Amniotic epithelial cell (primary cell): ENCODE measurements around the gene ISG15.
A peak's percentile ranks its signal among the peaks of the same experiment; 100 is the strongest.

Source experiments
- DNase-seq: peaks from one replicate; pipeline ENCODE4 v3.0.0-alpha.2; 2010; ENCODE audit warnings: low read depth

The ISG15 gene

DNA sequence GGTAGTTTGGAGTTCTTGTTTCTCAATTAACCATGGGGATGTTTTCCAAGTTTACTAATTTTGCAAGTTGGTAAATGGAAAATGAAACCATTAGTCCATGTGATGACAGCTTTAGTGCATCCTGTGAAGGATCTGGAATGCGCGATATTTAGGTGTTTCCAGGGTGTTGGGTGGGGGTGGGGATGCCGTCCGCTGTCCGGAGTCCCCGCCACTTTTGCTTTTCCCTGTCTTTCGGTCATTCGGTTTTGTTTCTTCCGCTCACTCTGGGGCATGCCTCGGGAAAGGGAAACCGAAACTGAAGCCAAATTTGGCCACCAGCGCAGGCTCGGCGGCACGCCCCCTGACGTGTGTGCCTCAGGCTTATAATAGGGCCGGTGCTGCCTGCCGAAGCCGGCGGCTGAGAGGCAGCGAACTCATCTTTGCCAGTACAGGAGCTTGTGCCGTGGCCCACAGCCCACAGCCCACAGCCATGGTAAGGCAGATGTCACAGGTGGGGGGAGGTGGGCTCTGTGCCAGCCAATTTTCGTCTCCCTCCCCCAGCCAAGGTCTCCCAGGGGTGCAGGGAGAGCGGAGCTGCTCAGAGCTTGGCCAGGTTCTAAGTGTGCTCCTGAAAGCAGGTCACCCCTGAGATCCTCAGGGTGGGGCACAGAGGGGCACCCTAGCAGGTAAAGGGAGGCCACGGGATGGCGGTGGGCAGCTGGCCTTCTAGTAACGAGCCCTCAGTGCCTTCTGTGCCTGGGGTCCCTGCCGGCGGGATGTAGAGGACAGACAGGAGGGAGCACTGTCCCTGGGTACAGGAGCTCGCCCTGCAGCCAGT lies at the start of gene ISG15:
ISG15 (plus strand) TSS at position 393 of the 817 bp plus-strand sequence; CDS start at position 470, 77 bp downstream.
- peak; percentile 70 for DNase-seq

DNA sequence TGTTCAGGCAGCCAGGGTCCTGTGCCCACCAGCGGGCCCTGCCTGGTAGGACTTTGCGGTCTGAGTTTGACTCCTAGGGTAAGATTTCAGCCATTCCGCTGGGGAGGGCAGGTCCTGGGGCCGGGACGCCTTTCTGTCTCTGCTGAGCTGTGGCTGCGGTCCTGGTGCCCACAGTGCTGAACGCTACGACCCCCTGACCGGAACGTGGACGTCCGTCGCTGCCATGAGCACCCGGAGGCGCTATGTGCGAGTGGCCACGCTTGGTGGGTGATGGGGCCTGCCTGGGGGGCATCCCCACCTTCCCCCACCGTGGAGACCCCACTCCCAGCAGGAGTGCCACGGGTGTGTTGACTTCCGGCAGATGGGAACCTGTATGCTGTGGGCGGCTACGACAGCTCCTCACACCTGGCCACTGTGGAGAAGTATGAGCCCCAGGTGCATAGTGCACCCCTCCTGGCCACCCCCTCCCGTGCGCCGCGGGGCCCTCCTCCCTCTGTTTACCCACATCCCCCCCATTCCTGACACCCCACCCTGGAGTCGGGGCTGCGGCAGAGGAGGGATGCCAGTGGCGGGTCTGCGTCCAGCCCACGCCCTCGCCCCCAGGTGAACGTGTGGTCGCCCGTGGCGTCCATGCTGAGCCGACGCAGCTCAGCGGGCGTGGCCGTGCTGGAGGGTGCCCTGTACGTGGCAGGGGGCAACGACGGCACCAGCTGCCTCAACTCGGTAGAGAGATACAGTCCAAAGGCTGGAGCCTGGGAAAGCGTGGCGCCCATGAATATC lies 49.4 kb upstream of the ISG15 start:
- no peak for DNase-seq

DNA sequence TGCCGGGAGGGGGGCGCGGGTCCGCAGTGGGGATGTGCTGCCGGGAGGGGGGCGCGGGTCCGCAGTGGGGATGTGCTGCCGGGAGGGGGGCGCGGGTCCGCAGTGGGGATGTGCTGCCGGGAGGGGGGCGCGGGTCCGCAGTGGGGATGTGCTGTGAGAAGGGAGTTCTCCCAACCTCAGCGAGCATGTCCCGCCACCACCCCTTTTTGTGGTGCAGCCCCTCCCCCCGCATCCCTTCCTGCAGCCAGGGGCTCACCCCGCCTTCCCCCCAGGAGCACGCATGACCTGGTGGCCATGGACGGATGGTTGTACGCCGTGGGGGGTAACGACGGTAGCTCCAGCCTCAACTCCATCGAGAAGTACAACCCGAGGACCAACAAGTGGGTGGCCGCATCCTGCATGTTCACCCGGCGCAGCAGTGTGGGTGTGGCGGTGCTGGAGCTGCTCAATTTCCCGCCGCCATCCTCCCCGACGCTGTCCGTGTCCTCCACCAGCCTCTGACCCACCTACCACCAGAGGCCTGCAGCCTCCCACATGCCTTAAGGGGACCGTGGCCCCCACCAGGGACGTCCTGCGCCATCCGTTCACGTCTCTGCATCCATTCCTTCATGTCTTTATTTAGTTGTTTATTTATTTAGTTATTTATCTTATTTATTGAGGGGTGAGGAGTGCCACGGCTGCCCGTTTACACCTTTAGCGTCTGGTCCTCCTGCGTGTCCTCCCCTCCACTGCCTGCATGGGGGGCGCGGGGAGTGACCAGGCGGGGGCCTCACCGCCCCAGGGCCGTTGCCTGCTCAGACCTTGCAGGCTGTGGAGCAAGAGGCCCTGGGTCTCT lies 48.4 kb upstream of the ISG15 start:
- DNase-seq = no peak

DNA sequence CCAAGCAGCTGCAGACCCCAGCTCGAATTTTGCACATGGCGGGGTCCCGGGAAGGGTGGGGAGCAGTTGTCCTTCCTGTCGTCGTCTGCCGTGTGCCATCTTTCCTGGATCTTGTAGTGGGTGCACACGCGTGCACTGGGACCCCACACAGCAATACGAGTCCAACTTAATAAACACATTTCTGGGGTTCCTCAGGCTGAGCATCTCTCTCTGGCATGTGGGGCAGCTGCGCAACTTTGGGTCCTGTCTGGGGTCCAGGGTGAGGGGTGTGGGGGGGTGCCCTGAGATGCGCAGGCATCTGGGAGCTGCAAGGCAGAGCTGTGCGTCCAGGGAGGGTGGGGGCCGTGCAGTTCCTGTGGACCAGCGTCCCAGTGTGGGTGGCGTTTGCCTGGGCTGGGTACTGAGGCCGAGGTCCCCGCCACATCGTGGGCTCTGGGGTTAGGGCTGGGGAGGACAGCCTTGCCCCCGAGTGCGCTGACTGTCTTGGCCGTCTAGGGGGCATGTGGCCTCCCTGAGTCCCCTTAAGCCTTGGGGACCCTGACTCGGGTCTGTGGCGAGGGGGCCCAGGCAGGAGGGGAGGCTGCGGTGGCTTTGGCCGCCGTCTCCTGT lies 47.7 kb upstream of the ISG15 start:
- no peak for DNase-seq

DNA sequence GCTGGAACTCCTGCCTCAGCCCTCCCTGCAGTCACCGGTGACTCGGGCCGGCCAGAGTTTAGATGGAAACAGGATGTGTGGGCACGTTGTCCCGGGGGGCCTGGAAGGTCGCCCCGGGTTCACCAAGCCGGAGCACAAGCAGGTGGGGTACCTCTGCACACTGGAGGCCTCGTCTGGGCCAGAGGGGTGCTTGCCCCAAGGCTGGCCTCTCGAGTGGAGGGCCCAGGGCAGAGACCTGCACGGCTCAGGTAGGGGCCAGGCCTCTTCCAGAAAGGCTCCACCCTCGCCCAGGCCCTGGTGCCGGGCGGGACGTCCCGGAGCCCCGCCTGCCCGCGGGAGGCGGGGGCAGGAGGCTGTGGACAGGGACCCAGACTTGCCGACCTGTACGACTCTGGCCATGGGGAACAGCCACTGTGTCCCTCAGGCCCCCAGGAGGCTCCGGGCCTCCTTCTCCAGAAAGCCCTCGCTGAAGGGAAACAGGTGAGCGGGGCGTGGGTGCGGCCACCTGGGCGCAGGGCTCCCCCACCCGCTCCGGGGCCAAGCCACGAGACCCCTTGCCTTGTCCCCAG lies 47.1 kb upstream of the ISG15 start, which contains the start of gene PLEKHN1:
PLEKHN1 (plus strand) TSS at position 348 of the 569 bp plus-strand sequence; CDS start at position 398, 50 bp downstream.
- peak; percentile 33 for DNase-seq

DNA sequence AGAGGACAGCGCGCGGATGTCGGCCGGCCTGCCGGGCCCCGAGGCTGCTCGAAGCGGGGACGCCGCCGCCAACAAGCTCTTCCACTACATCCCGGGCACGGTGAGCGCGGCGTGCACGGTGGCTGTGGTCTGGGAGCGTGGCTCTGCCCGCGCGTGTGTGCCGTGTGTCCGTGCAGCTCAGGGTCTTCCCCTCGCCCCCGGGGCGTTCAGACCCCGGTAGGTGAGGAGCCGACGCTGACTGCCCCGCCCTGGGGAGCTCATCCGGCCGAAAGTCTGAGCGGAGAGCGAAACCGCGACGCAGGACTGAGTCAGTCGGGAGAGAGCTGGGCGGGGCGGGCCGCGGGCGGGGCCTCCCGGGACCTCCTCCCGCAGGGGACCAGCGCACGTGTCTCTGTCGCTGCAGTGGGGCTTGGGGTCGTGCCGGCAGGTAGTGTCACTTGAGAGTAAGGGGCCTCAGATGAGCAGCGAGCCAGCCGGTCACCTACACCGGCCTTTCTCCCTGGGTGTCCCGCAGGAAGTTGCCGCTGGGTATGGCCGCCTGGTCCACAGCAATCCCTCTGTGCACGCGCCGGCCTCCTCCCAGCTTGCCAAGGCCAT lies 46.5 kb upstream of the ISG15 start:
- DNase-seq = peak; percentile 27

DNA sequence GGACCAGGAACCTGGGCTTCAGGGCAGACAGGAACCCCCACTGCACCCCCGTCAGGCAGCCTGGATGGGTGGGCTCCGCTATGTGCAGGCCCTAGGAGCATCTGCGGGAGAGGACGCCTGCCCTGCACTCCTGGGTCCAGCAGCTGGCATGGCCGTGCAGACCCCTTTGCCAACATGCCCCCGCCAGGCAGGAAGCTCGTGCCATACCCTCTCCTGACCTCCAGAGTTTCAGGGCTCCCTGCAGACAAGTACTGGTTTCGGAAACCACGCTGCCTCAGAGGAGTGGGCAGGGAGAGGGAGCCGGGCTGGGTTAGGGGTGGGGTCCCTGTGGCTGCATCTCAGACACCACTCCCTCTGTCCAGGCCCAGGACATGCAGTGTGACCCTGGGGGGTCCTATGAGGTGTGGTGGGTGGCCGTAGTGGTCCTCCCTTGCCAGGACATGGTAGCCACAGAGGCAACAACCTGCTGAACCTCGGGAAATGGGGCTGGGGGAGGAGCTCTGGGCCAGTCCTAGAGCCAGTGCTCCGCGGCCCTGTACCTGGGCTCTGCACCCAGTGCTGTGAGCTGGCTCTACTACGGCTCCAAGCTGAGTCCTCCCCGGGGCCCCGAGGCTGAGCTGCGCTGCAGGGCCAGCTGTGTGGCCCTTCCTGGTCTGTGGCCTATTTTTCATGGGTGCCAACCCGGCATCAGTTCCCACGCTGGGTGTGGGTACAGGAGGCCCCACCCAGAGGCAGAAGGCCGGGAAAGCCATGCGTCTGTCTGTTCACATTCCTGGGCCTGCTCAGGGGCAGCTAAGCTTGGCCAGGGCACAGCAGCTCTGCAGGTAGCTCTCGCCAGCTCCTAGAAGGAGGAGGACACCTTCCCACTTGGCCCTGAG lies 45.6 kb upstream of the ISG15 start:
- no peak for DNase-seq

DNA sequence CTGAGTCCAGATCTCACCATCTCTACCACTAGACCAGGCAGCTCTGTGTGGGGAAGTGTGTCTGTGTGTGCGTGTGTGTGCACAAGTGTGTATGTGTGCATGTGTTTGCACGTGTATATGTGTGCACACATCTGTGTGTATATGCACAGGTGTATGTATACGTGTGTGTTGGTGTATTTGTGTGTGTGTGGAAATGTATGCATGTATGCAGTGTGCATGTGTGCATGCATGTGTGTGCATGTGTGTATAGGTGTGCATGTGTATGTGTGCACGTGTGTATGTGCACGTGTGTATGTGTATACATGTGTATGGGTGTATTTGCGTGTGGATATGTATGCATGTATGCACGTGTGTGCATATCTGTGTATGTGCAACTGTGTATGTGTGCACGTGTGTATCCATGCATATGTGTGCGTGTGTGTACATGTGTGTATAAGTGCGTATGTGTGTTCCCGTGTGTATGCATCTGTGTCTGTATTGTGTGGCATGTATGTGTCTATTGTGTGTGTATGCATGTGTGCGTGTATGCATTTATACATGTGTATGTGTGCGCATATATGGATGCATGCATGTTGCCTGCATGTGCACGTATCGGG lies 43.9 kb upstream of the ISG15 start:
- DNase-seq = no peak

DNA sequence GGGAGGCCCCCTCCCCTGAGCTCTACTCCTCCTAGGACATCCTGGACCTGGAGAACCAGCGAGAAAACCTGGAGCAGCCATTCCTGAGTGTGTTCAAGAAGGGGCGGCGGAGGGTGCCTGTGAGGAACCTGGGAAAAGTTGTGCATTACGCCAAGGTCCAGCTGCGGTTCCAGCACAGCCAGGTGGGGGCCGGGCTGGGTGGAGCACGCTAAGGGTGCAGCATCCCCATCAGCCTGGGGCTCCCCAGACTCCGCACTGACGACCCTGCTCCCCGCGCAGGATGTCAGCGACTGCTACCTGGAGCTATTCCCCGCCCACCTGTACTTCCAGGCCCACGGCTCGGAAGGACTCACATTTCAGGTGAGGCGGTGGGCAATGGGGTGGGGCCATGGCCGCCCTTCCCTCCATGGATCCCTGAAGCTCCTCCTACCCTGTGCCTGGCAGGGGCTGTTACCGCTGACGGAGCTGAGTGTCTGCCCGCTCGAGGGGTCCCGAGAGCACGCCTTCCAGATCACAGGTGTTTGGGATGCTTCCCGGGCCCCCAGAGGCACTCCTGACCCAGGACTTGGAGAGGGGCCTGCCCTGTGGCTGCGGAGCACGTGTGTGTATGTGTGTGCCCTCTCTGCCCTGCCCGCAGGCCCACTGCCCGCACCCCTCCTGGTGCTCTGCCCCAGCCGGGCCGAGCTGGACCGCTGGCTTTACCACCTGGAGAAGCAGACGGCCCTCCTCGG lies 42.9 kb upstream of the ISG15 start:
- no peak for DNase-seq

DNA sequence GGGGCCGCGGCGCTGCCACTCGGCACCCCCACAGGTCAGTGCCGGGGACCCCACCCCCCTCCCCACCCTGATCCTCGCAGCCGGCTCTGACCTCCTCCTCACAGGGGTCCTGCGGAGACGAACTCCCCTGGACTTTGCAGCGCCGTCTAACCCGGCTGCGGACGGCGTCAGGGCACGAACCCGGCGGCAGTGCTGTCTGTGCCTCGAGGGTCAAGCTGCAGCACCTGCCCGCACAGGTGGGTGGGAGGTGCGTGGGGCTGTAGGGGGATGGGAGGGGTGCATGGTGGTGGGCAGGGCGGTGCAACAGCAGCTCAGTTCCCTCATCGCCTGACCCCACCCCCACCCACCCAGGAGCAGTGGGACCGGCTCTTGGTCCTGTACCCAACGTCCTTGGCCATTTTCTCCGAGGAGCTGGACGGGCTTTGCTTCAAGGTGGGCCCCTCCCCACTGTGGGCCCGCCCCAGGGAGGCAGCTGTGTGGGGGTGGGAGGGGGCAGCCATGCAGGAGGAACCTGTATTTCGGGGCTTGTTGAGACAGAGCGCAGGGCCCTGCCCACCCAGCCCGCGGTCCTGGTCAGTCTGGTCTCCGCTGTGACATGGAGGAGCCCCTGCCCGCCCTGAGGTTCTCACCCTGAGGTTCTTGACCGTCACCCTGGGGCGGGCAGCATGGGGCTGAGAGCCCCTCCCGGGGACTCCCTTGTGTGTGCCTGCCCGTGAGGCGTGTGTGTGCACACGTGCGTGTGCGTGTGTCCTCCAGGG lies 42.1 kb upstream of the ISG15 start:
- DNase-seq = no peak

DNA sequence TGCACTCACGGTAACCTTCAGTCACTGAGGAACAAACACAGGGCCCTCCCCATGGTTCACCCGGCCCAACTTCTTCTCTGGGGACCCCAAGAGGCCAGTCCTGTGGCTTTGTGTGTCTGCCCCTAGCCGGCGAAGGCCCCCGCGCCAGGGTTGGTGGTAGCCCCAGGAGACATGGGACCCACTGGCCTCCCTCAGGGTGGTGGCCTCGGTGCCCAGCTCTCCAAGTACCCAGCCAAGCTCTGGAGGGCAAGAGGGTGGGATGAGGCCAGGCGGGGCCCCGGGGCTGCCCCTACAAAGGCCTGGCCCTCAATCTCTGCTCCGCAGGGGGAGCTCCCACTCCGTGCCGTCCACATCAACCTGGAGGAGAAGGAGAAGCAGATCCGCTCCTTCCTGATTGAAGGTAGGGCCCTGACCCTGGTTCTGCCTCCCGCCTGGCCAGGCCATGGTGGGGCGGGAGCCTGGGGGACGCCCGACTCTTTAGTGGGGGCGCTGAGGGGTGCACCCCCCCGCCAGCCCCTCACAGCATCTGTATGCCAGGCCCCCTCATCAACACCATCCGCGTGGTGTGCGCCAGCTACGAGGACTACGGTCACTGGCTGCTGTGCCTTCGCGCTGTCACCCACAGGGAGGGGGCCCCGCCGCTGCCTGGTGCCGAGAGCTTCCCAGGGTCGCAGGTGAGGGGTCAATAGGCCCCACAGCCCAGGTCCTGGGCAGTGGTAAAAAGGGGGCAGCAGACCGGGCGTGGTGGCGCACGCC lies 41.4 kb upstream of the ISG15 start:
- DNase-seq = no peak

DNA sequence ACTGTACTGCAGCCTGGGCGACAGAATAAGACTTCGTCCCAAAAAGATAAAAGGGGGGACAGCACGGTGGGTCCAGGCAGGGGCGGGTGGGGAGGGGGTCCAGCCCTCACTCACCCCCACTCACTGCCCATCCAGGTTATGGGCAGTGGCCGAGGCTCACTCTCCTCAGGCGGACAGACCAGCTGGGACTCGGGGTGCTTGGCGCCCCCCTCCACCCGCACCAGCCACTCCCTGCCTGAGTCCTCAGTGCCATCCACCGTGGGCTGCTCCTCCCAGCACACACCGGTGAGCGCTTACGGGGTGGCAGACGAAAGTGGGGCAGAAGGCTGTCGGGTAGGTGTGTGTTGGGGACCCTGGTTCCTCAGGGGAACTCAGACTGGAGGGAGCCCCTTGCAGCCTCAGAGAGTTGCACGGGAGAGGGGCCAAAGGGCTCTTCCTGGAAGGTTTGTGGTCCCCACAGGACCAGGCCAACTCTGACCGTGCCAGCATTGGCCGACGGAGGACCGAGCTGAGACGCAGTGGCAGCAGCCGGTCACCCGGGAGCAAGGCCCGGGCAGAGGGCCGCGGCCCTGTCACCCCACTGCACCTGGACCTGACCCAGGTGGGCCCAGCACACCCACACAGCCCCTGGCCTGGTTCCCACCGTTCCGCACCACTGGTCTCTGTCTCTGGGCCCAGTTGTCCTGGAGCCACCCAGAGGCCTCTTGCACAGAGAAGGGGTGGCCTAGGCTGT lies 40.4 kb upstream of the ISG15 start:
- DNase-seq = no peak

DNA sequence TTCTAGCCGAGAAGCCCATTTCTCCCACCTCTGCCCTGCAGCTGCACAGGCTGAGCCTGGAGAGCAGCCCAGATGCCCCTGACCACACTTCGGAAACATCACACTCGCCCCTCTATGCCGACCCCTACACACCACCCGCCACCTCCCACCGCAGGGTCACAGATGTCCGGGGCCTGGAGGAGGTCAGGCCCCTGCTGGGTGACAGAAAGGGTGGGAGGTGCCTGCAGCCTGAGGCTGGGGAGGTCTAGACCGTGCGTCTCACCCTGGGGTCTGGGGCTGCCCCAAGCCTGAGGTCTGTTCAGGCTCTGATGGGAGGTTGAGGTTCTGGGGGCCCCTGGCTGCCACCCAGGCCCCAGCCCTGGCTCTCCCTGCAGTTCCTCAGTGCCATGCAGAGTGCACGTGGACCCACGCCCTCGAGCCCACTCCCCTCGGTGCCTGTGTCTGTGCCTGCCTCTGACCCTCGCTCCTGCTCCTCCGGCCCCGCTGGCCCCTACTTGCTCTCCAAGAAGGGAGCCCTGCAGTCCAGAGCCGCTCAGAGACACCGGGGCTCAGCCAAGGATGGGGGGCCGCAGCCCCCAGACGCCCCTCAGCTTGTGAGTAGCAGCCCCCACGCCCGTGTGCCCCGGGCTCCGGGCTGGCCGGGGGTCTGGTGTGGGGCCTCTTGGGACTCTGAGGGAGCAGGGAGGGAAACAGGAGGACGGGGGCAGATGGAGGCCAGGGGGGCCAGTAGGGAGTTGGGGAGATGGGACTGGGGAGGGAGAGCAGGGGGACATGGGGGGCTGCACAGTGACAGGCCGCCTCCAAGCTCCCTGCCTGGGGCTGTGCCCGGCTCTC lies 39.6 kb upstream of the ISG15 start:
- no peak for DNase-seq

DNA sequence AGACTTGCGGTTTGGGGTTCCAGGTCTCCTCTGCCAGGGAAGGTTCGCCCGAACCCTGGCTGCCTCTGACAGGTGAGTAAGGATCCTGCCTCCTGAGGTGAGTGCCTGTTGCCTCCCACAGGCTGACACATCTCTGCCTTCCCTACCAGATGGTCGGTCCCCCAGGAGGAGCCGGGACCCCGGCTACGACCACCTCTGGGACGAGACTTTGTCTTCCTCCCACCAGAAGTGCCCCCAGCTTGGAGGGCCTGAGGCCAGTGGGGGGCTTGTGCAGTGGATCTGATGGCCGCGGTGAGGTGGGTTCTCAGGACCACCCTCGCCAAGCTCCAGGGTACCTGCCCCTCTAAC lies 39.0 kb upstream of the ISG15 start:
- DNase-seq = no peak

DNA sequence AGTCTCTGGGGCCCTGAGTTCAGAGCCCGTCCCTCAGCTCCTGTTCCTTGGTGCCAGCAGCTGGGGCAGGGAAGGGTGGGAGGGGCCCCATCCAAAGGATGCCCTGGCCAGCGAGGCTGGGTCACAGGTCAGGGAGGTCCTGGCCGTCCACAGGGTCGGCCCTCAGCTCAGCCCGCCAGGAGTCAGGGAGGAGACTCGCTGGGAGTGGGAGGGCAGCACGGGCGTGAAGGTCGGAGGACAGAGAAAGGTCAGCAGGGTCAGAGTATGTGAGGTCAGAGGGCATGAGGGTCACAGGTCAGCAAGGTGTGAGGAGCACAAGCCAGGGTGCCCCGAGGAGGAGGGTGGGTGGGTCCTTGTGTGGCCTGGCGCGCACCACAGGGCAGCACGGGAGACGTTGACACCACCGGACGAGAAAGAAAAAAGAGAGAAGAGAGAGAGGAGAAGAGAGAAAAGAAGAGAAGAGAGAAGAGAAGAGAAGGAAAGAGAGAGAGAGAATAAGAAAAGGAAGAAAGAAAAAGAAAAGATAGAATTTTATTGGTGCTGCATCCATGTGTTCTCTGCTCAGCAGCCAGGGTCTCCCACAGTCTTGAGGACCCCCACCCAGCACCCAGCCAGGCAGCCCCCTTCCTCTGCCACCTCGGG lies 38.5 kb upstream of the ISG15 start:
- DNase-seq = no peak
